HepG2 (cell line): ENCODE data around the gene ANXA11. TPM values are rescaled to one million over a fixed set of nuclear protein-coding genes. Genes with fewer than 3 reads are reported as not detected.

Experiments used
- ARID2 ChIP-seq: sonication (generic); formaldehyde crosslinking; IDR thresholded peaks from 2 replicates; pipeline ENCODE4 v1.8.1; 2022; ENCODE audit warnings: mild to moderate bottlenecking, missing genetic modification reagents, borderline replicate concordance
- ATM ChIP-seq: fragments of 450-650 bp; IDR thresholded peaks from 2 replicates; pipeline ENCODE4 v1.7.1; 2017; ENCODE audit warnings: mild to moderate bottlenecking, borderline replicate concordance
- BRD4 ChIP-seq: sonication (generic); formaldehyde crosslinking; IDR thresholded peaks from 2 replicates; pipeline ENCODE4 v1.4.0; 2020; ENCODE audit warnings: missing genetic modification reagents
- DNMT1 ChIP-seq: sonication (generic); formaldehyde crosslinking; IDR thresholded peaks from 2 replicates; pipeline ENCODE4 v1.5.1; 2020; ENCODE audit warnings: mild to moderate bottlenecking, missing genetic modification reagents
- FOXM1 ChIP-seq: sonication (generic); formaldehyde crosslinking; IDR thresholded peaks from 2 replicates; pipeline ENCODE4 v1.5.0; 2020; ENCODE audit warnings: missing genetic modification reagents
- HDAC1 ChIP-seq: sonication (generic); formaldehyde crosslinking; IDR thresholded peaks from 2 replicates; pipeline ENCODE4 v1.5.1; 2020; ENCODE audit warnings: mild to moderate bottlenecking, missing genetic modification reagents
- HES4 ChIP-seq: sonication (generic); formaldehyde crosslinking; IDR thresholded peaks from 2 replicates; pipeline ENCODE4 v1.9.0; 2021; ENCODE audit warnings: mild to moderate bottlenecking, missing genetic modification reagents, borderline replicate concordance
- KAT7 ChIP-seq: IDR thresholded peaks from 2 replicates; pipeline ENCODE4 v1.6.1; 2018; ENCODE audit warnings: borderline replicate concordance, missing compliant biosample characterization
- KLF13 ChIP-seq: sonication (generic); formaldehyde crosslinking; IDR thresholded peaks from 2 replicates; pipeline ENCODE4 v1.4.0; 2020; ENCODE audit warnings: mild to moderate bottlenecking, missing genetic modification reagents
- MED13 ChIP-seq: sonication (generic); formaldehyde crosslinking; IDR thresholded peaks from 2 replicates; pipeline ENCODE4 v1.5.0; 2020; ENCODE audit warnings: missing genetic modification reagents
- MIXL1 ChIP-seq: IDR thresholded peaks from 2 replicates; pipeline ENCODE4 v1.6.1; 2016
- PHF8 ChIP-seq: sonication (generic); formaldehyde crosslinking; IDR thresholded peaks from 2 replicates; pipeline ENCODE4 v1.5.0; 2020; ENCODE audit warnings: missing genetic modification reagents
- PITX1 ChIP-seq: sonication (generic); formaldehyde crosslinking; IDR thresholded peaks from 2 replicates; pipeline ENCODE4 v1.5.1; 2020; ENCODE audit warnings: mild to moderate bottlenecking, missing genetic modification reagents
- SALL1 ChIP-seq: sonication (generic); formaldehyde crosslinking; IDR thresholded peaks from 2 replicates; pipeline ENCODE4 v1.8.0; 2022; ENCODE audit warnings: mild to moderate bottlenecking, missing genetic modification reagents
- ZBTB21 ChIP-seq: sonication (generic); formaldehyde crosslinking; IDR thresholded peaks from 2 replicates; pipeline ENCODE4 v1.4.0; 2020; ENCODE audit warnings: missing genetic modification reagents
- ZNF670 ChIP-seq: sonication (generic); formaldehyde crosslinking; IDR thresholded peaks from 2 replicates; pipeline ENCODE4 v1.8.0; 2022; ENCODE audit warnings: mild to moderate bottlenecking, missing genetic modification reagents, borderline replicate concordance
- ZNF749 ChIP-seq: sonication (generic); formaldehyde crosslinking; IDR thresholded peaks from 2 replicates; pipeline ENCODE4 v1.8.0; 2022; ENCODE audit warnings: mild to moderate bottlenecking, missing genetic modification reagents, moderate library complexity, borderline replicate concordance
- polyA plus RNA-seq, 8 experiments: library from polyadenylated mRNA; depleted of rRNA in 3 of 8; stranded (reverse) in 7 of 8; unstranded in 1 of 8; fragments of >200 nt; fragmentation: Illumina TruSeq in 4 of 8; extraction: Trizol in 4 of 8; gene quantifications; 2 replicates each; pipeline versions ENCODE4 v1.2.1 to v1.2.3, GENCODE V29; 2011 to 2016; ENCODE audit warnings: low read depth in 4 of 8, missing spikeins in 1 of 8, mixed read lengths in 1 of 8; ENCODE audit not compliant: insufficient read depth in 1 of 8
- total RNA-seq, 5 experiments: library from RNA; depleted of rRNA; stranded (reverse); fragments of >200 nt; fragmentation: Illumina TruSeq; extraction: Trizol; gene quantifications; 2 replicates each; pipeline ENCODE4 v1.2.3, GENCODE V29; 2016; ENCODE audit warnings: low read depth in 1 of 5
- TF ChIP-seq, protein P1 (sequence below): sonication (generic); formaldehyde crosslinking; IDR thresholded peaks from 2 replicates; pipeline ENCODE4 v1.4.0; 2020; ENCODE audit warnings: mild to moderate bottlenecking, missing genetic modification reagents
- TF ChIP-seq, protein P2 (sequence below): sonication (generic); formaldehyde crosslinking; IDR thresholded peaks from 2 replicates; pipeline ENCODE4 v1.9.0; 2021; ENCODE audit warnings: missing genetic modification reagents, borderline replicate concordance
- TF ChIP-seq, protein P3 (sequence below): sonication (generic); formaldehyde crosslinking; IDR thresholded peaks from 2 replicates; pipeline ENCODE4 v1.4.0; 2020; ENCODE audit warnings: mild to moderate bottlenecking, low read depth, missing genetic modification reagents
- TF ChIP-seq, protein P4 (sequence below): sonication (generic); formaldehyde crosslinking; IDR thresholded peaks from 2 replicates; pipeline ENCODE4 v1.4.0; 2020; ENCODE audit warnings: mild to moderate bottlenecking, missing genetic modification reagents, borderline replicate concordance
- TF ChIP-seq, protein P5 (sequence below): sonication (generic); formaldehyde crosslinking; IDR thresholded peaks from 2 replicates; pipeline ENCODE4 v1.8.1; 2023; ENCODE audit warnings: missing genetic modification reagents, inconsistent platforms, borderline replicate concordance

The ANXA11 gene
- total and polyA plus RNA-seq, 2 of the 13 experiments (the other 11 are each of a cell fraction or from before 2014, with no cell fraction given), result 30.6 to 51.5 TPM

DNA sequence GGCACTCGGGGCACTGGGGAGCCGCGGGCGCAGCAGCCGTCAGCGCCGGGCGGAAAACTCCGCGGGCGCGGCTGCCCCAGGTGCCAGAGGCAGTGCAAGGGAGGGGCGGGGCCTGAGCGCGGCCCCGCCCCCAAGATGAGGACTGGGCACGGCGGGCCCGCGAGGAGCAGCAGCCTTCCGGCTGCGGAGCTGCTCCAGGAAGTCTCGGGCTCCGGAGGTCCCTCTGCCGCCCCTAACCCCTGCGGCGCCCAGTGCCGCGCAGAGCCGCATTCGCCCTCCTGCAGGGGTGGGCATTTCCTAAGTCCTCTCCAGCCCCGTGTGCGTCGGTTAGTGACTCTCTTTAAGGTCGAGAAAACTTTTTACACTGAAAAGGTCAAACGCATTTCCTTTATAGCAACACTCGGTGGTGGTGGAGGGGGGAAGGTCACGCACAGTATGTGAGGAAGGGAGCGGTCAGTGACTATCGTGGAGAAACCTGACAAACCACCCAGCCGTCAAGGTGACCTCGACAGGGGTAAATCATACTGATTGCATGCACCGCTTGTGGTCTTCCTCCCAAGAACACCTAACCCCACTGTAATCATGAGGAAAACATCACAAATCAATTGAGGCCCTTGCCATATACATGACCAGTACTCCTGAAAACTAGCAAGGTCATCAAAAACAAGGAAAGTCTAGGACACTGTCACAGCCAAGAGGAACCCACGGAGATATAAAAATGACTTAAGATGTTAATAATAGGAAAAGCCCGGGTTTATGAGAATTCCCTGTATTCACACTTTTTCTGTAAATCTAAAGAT is at the start of gene ANXA11 (continued):
- no peak for TF ChIP-seq KLF13 (CRISPR knock-in tag)
- TF ChIP-seq, protein P1, sequence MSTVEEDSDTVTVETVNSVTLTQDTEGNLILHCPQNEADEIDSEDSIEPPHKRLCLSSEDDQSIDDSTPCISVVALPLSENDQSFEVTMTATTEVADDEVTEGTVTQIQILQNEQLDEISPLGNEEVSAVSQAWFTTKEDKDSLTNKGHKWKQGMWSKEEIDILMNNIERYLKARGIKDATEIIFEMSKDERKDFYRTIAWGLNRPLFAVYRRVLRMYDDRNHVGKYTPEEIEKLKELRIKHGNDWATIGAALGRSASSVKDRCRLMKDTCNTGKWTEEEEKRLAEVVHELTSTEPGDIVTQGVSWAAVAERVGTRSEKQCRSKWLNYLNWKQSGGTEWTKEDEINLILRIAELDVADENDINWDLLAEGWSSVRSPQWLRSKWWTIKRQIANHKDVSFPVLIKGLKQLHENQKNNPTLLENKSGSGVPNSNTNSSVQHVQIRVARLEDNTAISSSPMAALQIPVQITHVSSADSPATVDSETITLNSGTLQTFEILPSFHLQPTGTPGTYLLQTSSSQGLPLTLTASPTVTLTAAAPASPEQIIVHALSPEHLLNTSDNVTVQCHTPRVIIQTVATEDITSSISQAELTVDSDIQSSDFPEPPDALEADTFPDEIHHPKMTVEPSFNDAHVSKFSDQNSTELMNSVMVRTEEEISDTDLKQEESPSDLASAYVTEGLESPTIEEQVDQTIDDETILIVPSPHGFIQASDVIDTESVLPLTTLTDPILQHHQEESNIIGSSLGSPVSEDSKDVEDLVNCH, result no peak
- TF ChIP-seq, protein P2, sequence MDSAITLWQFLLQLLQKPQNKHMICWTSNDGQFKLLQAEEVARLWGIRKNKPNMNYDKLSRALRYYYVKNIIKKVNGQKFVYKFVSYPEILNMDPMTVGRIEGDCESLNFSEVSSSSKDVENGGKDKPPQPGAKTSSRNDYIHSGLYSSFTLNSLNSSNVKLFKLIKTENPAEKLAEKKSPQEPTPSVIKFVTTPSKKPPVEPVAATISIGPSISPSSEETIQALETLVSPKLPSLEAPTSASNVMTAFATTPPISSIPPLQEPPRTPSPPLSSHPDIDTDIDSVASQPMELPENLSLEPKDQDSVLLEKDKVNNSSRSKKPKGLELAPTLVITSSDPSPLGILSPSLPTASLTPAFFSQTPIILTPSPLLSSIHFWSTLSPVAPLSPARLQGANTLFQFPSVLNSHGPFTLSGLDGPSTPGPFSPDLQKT (CRISPR knock-in tag), result no peak
- no peak for TF ChIP-seq KAT7
- no peak for TF ChIP-seq DNMT1 (CRISPR knock-in tag)
- TF ChIP-seq, protein P3, sequence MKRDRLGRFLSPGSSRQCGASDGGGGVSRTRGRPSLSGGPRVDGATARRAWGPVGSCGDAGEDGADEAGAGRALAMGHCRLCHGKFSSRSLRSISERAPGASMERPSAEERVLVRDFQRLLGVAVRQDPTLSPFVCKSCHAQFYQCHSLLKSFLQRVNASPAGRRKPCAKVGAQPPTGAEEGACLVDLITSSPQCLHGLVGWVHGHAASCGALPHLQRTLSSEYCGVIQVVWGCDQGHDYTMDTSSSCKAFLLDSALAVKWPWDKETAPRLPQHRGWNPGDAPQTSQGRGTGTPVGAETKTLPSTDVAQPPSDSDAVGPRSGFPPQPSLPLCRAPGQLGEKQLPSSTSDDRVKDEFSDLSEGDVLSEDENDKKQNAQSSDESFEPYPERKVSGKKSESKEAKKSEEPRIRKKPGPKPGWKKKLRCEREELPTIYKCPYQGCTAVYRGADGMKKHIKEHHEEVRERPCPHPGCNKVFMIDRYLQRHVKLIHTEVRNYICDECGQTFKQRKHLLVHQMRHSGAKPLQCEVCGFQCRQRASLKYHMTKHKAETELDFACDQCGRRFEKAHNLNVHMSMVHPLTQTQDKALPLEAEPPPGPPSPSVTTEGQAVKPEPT (CRISPR knock-in tag), result peak; percentile 40; the same call in 1 of the 2 replicates
- TF ChIP-seq PHF8 (CRISPR knock-in tag), result peak; percentile 83
- no peak for TF ChIP-seq HES4 (CRISPR knock-in tag)
- no peak for TF ChIP-seq ARID2 (CRISPR knock-in tag)
- peak; percentile 60 for TF ChIP-seq HDAC1
- TF ChIP-seq ZNF670 (CRISPR knock-in tag), result peak; percentile 64; the same call in 1 of the 2 replicates
- no peak for TF ChIP-seq ZBTB21 (CRISPR knock-in tag)
- no peak for TF ChIP-seq ATM
- TF ChIP-seq, protein P4, sequence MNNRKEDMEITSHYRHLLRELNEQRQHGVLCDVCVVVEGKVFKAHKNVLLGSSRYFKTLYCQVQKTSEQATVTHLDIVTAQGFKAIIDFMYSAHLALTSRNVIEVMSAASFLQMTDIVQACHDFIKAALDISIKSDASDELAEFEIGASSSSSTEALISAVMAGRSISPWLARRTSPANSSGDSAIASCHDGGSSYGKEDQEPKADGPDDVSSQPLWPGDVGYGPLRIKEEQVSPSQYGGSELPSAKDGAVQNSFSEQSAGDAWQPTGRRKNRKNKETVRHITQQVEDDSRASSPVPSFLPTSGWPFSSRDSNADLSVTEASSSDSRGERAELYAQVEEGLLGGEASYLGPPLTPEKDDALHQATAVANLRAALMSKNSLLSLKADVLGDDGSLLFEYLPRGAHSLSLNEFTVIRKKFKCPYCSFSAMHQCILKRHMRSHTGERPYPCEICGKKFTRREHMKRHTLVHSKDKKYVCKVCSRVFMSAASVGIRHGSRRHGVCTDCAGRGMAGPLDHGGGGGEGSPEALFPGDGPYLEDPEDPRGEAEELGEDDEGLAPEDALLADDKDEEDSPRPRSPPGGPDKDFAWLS (CRISPR knock-in tag), result no peak
- TF ChIP-seq MIXL1 (CRISPR knock-in tag), result 0 out of 2 replicates have a peak, but pooled peaks have one; percentile 27
- TF ChIP-seq ZNF749 (CRISPR knock-in tag), result no peak
- TF ChIP-seq BRD4, result 0 out of 2 replicates have a peak, but pooled peaks have one; percentile 36
- peak; percentile 74 for TF ChIP-seq SALL1 (CRISPR knock-in tag)
- 0 out of 2 replicates have a peak, but pooled peaks have one; percentile 30 for TF ChIP-seq MED13 (CRISPR knock-in tag)
- TF ChIP-seq FOXM1, result no peak
- TF ChIP-seq, protein P5, sequence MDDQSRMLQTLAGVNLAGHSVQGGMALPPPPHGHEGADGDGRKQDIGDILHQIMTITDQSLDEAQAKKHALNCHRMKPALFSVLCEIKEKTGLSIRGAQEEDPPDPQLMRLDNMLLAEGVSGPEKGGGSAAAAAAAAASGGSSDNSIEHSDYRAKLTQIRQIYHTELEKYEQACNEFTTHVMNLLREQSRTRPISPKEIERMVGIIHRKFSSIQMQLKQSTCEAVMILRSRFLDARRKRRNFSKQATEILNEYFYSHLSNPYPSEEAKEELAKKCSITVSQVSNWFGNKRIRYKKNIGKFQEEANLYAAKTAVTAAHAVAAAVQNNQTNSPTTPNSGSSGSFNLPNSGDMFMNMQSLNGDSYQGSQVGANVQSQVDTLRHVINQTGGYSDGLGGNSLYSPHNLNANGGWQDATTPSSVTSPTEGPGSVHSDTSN (CRISPR knock-in tag), result no peak
- TF ChIP-seq PITX1 (CRISPR knock-in tag), result peak; percentile 49; the same call in 1 of the 2 replicates
